Measurements from ENCODE around the gene ISG20L2.

GRCh38 chr1:156773607-156774006 is 45.0 kb upstream of the ISG20L2 start:
- TF ChIP-seq CTCF (IDR thresholded peaks at IDR 0.05; ENCODE audit: low read depth, low read length): no peak
- no peak for TF ChIP-seq MAX (IDR thresholded peaks at IDR 0.05; ENCODE audit: low read depth, low read length)
- TF ChIP-seq POLR2A (IDR thresholded peaks at IDR 0.05; ENCODE audit: extremely low read depth, insufficient read length): no peak
- no peak for TF ChIP-seq MYC (IDR thresholded peaks at IDR 0.05; ENCODE audit: low read depth, low read length)
